Osteocyte (in vitro differentiated cells): ENCODE data around the gene FSTL4. TPM values are rescaled to one million over a fixed set of nuclear protein-coding genes. Genes with fewer than 3 reads are reported as not detected.
A peak's percentile ranks its signal among the peaks of the same experiment; 100 is the strongest.

Experiments used
- DNase-seq: peaks from one replicate; pipeline ENCODE4 v3.0.0; 2021; ENCODE audit warnings: mixed read lengths; ENCODE audit not compliant: unreplicated experiment; ENCODE audit errors: extremely low spot score
- H3K27ac Mint-ChIP-seq: one replicate; pipeline ENCODE4 v1.8.0; 2021; ENCODE audit warnings: mild to moderate bottlenecking, mixed read lengths; ENCODE audit not compliant: unreplicated experiment
- H3K27me3 Mint-ChIP-seq: one replicate; pipeline ENCODE4 v1.8.0; 2021; ENCODE audit warnings: mixed read lengths; ENCODE audit not compliant: unreplicated experiment
- H3K36me3 Mint-ChIP-seq: one replicate; pipeline ENCODE4 v1.8.0; 2021; ENCODE audit warnings: mixed read lengths; ENCODE audit not compliant: unreplicated experiment
- H3K4me1 Mint-ChIP-seq: one replicate; pipeline ENCODE4 v1.8.0; 2021; ENCODE audit warnings: mixed read lengths; ENCODE audit not compliant: unreplicated experiment
- H3K4me3 Mint-ChIP-seq: one replicate; pipeline ENCODE4 v1.8.0; 2021; ENCODE audit warnings: mild to moderate bottlenecking, moderate library complexity, mixed read lengths; ENCODE audit not compliant: unreplicated experiment
- H3K9me3 Mint-ChIP-seq: one replicate; pipeline ENCODE4 v1.8.0; 2021; ENCODE audit warnings: mixed read lengths; ENCODE audit not compliant: unreplicated experiment
- CTCF ChIP-seq: fragments of 200-600 bp; sonication (generic); IDR thresholded peaks from 2 replicates; pipeline ENCODE4 v1.5.0; 2021; ENCODE audit warnings: antibody characterized with exemption, mild to moderate bottlenecking, moderate library complexity
- total RNA-seq: library from RNA; stranded (reverse); gene quantifications from 2 replicates; pipeline ENCODE4 v1.2.1, GENCODE V29; 2021

Gene FSTL4
- total RNA-seq, 1 donor from 2014 or later = not detected

- no peak overlapping the region for H3K4me3 Mint-ChIP-seq
- no peak for DNase-seq
- H3K27me3 Mint-ChIP-seq = peaks cover 30% of the 10 kb centered on the region
- no peaks in the 10 kb centered on the region for H3K36me3 Mint-ChIP-seq
- H3K4me1 Mint-ChIP-seq = no peaks in the 10 kb centered on the region
- no peak for TF ChIP-seq CTCF
- no peaks in the 10 kb centered on the region for H3K9me3 Mint-ChIP-seq
- H3K27ac Mint-ChIP-seq = no peak overlapping the region
Observed at GRCh38 chr5:133562554-133562953, 49.8 kb downstream of the FSTL4 start.

- Mint-ChIP-seq H3K4me3 (no peak overlapping the region), H3K36me3 (no peaks in the 10 kb centered on the region), H3K9me3 (no peaks in the 10 kb centered on the region), H3K4me1 (no peaks in the 10 kb centered on the region), H3K27ac (no peak overlapping the region), H3K27me3 (peaks cover 21% of the 10 kb centered on the region)
- no peak for DNase-seq
- TF ChIP-seq CTCF = no peak
Observed at GRCh38 chr5:133559960-133560359, 52.4 kb downstream of the FSTL4 start.

GRCh38 chr5:133556551-133556950 is 55.8 kb downstream of the FSTL4 start:
- TF ChIP-seq CTCF = no peak
- H3K27ac Mint-ChIP-seq = no peak overlapping the region
- no peak for DNase-seq
- no peak overlapping the region for H3K4me3 Mint-ChIP-seq
- H3K27me3 Mint-ChIP-seq = peaks cover 22% of the 10 kb centered on the region
- no peaks in the 10 kb centered on the region for H3K9me3 Mint-ChIP-seq
- H3K36me3 Mint-ChIP-seq = no peaks in the 10 kb centered on the region
- H3K4me1 Mint-ChIP-seq = no peaks in the 10 kb centered on the region

GRCh38 chr5:133554279-133554678 is 58.1 kb downstream of the FSTL4 start:
- Mint-ChIP-seq H3K9me3 (no peaks in the 10 kb centered on the region), H3K27me3 (peaks cover 35% of the 10 kb centered on the region), H3K4me3 (no peak overlapping the region), H3K27ac (no peak overlapping the region), H3K4me1 (no peaks in the 10 kb centered on the region), H3K36me3 (no peaks in the 10 kb centered on the region)
- no peak for DNase-seq
- TF ChIP-seq CTCF = no peak

- H3K4me3 Mint-ChIP-seq = no peak overlapping the region
- H3K27ac Mint-ChIP-seq = no peak overlapping the region
- H3K9me3 Mint-ChIP-seq = no peaks in the 10 kb centered on the region
- H3K4me1 Mint-ChIP-seq = no peaks in the 10 kb centered on the region
- H3K36me3 Mint-ChIP-seq = no peaks in the 10 kb centered on the region
- peaks cover 37% of the 10 kb centered on the region for H3K27me3 Mint-ChIP-seq
- peak; percentile 68 for TF ChIP-seq CTCF
- DNase-seq = no peak
Observed at GRCh38 chr5:133552925-133553525, 59.3 kb downstream of the FSTL4 start.
